ENCODE results near the gene NQO2. TPM values are rescaled to one million over a fixed set of nuclear protein-coding genes. Genes with fewer than 3 reads are reported as not detected.
A peak's percentile ranks its signal among the peaks of the same experiment; 100 is the strongest.

The NQO2 gene
- 30.2 and 34.8 TPM in 2 replicates for total RNA-seq

GRCh38 chr6:2999618-3000557 is at the start of gene NQO2:
NQO2 (plus strand) TSS chr6:2999894; CDS start chr6:3006553, 6,659 bp downstream.
- Mint-ChIP-seq H3K9me3 (no peaks in the 10 kb centered on the region), H3K4me3 (peak within 1 kb of the TSS; percentile 90), H3K27ac (peak within 1 kb of the TSS; percentile 90), H3K27me3 (ENCODE audit: insufficient read depth) (peaks cover 3% of the 10 kb centered on the region), H3K36me3 (ENCODE audit: low read depth) (peaks cover 12% of the 10 kb centered on the region), H3K4me1 (ENCODE audit: low read depth) (peaks cover 38% of the 10 kb centered on the region)
- intact Hi-C loops (cut with micrococcal nuclease): loop anchor here (1.0 to 10.0 kb wide), 10 partner anchors 11 to 1135 kb away; partner anchors contain the start of genes BPHL, ECI2, GMDS and PSMG4
- peak; percentile 83 for DNase-seq (ENCODE audit: low spot score)

GRCh38 chr6:2950713-2951112 is 49.0 kb upstream of the NQO2 start:
- Mint-ChIP-seq H3K27me3 (ENCODE audit: insufficient read depth) (peaks cover 13% of the 10 kb centered on the region), H3K36me3 (ENCODE audit: low read depth) (peaks cover 16% of the 10 kb centered on the region), H3K4me3 (no peak overlapping the region), H3K9me3 (no peaks in the 10 kb centered on the region), H3K27ac (no peak overlapping the region), H3K4me1 (ENCODE audit: low read depth) (peaks cover 21% of the 10 kb centered on the region)
- intact Hi-C loops (cut with micrococcal nuclease): no loop called here
- DNase-seq (ENCODE audit: low spot score): no peak

DNA sequence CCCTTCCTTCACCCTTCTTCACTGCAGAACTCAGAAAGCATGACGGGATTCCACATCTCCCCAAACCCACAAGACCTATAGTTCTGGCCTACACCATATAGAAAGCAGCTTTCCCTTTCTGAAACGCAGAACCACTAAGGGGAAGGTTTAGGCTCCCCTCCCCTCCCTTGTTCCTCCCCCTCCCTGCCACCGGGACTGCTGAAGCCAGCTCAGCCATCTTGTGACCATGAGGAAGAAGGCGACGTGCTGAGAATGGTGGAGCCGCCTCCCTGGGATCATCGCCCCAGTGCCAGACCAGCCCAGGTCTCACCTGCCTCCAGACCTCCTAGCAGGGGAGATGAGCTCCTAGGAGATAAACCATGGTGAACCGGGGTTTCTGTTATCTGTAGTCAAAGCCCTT is 48.0 kb upstream of the NQO2 start:
- intact Hi-C loops (cut with micrococcal nuclease): loop anchor here (1.0 to 2.0 kb wide), 3 partner anchors 11 to 38 kb away; partner anchors contain the start of gene SERPINB6
- no peak for DNase-seq (ENCODE audit: low spot score)
- Mint-ChIP-seq H3K4me1 (ENCODE audit: low read depth) (peaks cover 21% of the 10 kb centered on the region), H3K27ac (no peak overlapping the region), H3K4me3 (no peak overlapping the region), H3K27me3 (ENCODE audit: insufficient read depth) (peaks cover 13% of the 10 kb centered on the region), H3K9me3 (no peaks in the 10 kb centered on the region), H3K36me3 (ENCODE audit: low read depth) (peaks cover 16% of the 10 kb centered on the region)

DNA sequence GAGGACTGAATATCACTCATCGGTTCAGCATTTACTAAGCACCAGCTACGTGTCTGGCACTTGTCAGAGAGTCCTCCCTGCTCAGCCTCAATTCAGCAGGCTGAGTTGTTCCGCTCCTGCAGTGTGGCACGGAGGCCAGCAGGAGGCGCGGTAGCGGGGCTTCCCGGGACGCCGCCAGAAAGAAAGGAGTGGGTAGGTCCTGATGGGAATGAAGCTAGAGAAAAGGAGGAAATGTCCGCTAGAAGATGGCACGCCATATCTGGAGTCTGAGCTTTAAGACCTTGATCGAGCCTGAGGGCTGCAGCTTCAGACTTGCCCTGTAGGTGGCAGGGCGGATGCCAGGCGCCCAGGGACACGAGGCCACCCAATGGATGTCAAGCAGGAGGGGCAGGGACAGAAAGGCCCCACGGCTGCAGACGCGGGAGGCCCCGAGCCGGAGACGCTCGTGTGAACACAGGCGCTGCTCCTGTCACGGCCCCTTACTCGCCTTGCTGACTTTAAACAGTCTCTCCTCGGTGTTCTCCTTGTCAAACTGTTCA is 47.1 kb upstream of the NQO2 start:
- DNase-seq (ENCODE audit: low spot score): peak; percentile 36
- no peak overlapping the region for H3K27ac Mint-ChIP-seq
- H3K27me3 Mint-ChIP-seq (ENCODE audit: insufficient read depth): peaks cover 13% of the 10 kb centered on the region
- peaks cover 16% of the 10 kb centered on the region for H3K36me3 Mint-ChIP-seq (ENCODE audit: low read depth)
- peaks cover 14% of the 10 kb centered on the region for H3K4me1 Mint-ChIP-seq (ENCODE audit: low read depth)
- peak overlapping the region; percentile 4 for H3K4me3 Mint-ChIP-seq
- intact Hi-C loops (cut with micrococcal nuclease): loop anchor here (1.0 to 2.0 kb wide), 3 partner anchors 12 to 37 kb away; partner anchors contain the start of gene SERPINB6
- no peaks in the 10 kb centered on the region for H3K9me3 Mint-ChIP-seq

DNA sequence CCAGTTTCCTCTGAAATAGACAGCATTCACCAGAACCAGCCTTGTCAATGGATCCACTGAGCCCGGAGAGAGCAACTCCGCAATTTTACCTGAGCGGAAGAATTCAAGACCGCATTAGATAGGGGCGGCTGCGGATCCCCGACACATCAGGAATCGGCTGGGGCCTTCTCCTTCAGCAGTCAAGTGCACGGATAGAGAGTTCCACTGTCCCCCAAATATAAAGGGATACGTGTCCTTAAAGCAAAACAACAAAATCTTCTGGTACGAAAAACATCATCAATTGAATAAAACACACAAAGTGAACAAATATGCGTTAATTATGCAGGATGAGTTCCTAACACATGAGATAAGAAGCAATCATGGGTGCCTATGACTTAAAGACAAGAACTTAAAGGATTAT is 46.6 kb upstream of the NQO2 start:
- Mint-ChIP-seq H3K27me3 (ENCODE audit: insufficient read depth) (peaks cover 11% of the 10 kb centered on the region), H3K9me3 (no peaks in the 10 kb centered on the region), H3K4me3 (no peak overlapping the region), H3K27ac (no peak overlapping the region), H3K4me1 (ENCODE audit: low read depth) (peaks cover 13% of the 10 kb centered on the region), H3K36me3 (ENCODE audit: low read depth) (peaks cover 13% of the 10 kb centered on the region)
- no peak for DNase-seq (ENCODE audit: low spot score)
- intact Hi-C loops (cut with micrococcal nuclease): loop anchor here (2.0 kb wide), 1 partner anchor 18 kb away; the partner anchor contains the start of gene SERPINB6

GRCh38 chr6:2956930-2957685 is 42.6 kb upstream of the NQO2 start:
- peaks cover 5% of the 10 kb centered on the region for H3K4me1 Mint-ChIP-seq (ENCODE audit: low read depth)
- no peak for DNase-seq (ENCODE audit: low spot score)
- H3K27me3 Mint-ChIP-seq (ENCODE audit: insufficient read depth): peaks cover 1% of the 10 kb centered on the region
- H3K9me3 Mint-ChIP-seq: no peaks in the 10 kb centered on the region
- intact Hi-C loops (cut with micrococcal nuclease): no loop called here
- no peak overlapping the region for H3K27ac Mint-ChIP-seq
- H3K4me3 Mint-ChIP-seq: no peak overlapping the region
- H3K36me3 Mint-ChIP-seq (ENCODE audit: low read depth): peaks cover 8% of the 10 kb centered on the region

DNA sequence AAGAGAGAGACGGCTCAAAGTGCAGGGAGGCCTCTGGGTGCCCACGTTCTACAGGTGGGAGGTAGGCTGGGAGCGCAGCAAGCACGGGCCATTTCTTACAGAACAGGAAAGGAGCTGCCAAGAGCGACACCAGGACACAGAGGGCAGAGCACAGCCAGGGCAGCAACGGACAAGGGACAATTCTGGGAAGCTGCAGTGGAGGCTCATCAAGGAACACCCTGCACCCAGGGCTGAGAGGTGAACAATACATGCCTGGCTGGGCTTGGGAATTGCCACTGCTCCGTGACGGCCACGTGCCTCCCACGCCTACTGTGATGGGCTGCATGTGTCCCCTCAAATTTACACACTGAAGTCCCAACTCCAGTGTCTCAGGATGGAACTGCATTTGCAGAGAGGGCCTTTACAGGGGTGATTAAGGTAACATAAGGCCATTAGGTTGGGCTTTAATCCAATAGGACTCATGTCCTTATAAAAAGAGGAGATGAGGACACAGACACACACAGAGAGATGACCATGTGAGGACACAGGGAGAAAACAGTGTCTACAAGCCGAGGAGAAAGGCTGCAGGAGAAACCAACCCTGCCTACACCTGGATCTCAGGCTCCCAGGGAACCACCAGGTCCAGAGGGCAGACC is 41.9 kb upstream of the NQO2 start:
- intact Hi-C loops (cut with micrococcal nuclease): no loop called here

GRCh38 chr6:2958331-2958711 is 41.4 kb upstream of the NQO2 start:
- H3K27ac Mint-ChIP-seq: no peak overlapping the region
- no peak for DNase-seq (ENCODE audit: low spot score)
- intact Hi-C loops (cut with micrococcal nuclease): no loop called here

More for the DNA sequence above, 41.9 kb upstream of the NQO2 start:
- Mint-ChIP-seq H3K36me3 (ENCODE audit: low read depth) (peaks cover 8% of the 10 kb centered on the region), H3K27me3 (ENCODE audit: insufficient read depth) (peaks cover 7% of the 10 kb centered on the region), H3K27ac (no peak overlapping the region), H3K4me1 (ENCODE audit: low read depth) (no peaks in the 10 kb centered on the region), H3K9me3 (no peaks in the 10 kb centered on the region), H3K4me3 (no peak overlapping the region)
- DNase-seq (ENCODE audit: low spot score): no peak

DNA sequence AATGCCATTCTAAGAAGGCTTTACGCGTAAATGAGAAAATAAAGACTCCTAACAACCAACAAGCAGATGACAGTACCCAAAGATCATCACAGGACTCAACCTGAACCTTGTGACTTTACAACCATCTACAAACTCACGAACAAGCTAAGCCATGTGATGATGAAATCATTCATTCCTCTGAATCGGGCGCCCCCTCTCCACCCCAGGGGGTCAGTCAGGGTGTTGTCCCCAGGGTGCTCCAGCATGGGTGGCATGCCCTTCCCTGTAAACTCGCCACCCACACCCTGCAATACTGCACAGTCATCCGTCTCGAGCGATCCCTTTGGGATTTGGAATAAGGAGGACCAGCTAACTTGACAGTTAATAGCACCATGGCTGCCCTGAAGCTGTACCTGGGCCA is 40.9 kb upstream of the NQO2 start:
- intact Hi-C loops (cut with micrococcal nuclease): no loop called here
- DNase-seq (ENCODE audit: low spot score): no peak

More at GRCh38 chr6:2958331-2958711, 41.4 kb upstream of the NQO2 start:
- Mint-ChIP-seq H3K4me3 (no peak overlapping the region), H3K27me3 (ENCODE audit: insufficient read depth) (peaks cover 9% of the 10 kb centered on the region), H3K9me3 (no peaks in the 10 kb centered on the region), H3K36me3 (ENCODE audit: low read depth) (peaks cover 5% of the 10 kb centered on the region), H3K4me1 (ENCODE audit: low read depth) (no peaks in the 10 kb centered on the region)

GRCh38 chr6:2959909-2960719 is 39.6 kb upstream of the NQO2 start:
- H3K9me3 Mint-ChIP-seq: no peaks in the 10 kb centered on the region
- no peak overlapping the region for H3K27ac Mint-ChIP-seq
- peaks cover 9% of the 10 kb centered on the region for H3K27me3 Mint-ChIP-seq (ENCODE audit: insufficient read depth)
- H3K4me1 Mint-ChIP-seq (ENCODE audit: low read depth): no peaks in the 10 kb centered on the region
- H3K4me3 Mint-ChIP-seq: no peak overlapping the region
- DNase-seq (ENCODE audit: low spot score): no peak
- peaks cover 3% of the 10 kb centered on the region for H3K36me3 Mint-ChIP-seq (ENCODE audit: low read depth)
- intact Hi-C loops (cut with micrococcal nuclease): no loop called here

More for the DNA sequence above, 40.9 kb upstream of the NQO2 start:
- peaks cover 5% of the 10 kb centered on the region for H3K36me3 Mint-ChIP-seq (ENCODE audit: low read depth)
- H3K27ac Mint-ChIP-seq: no peak overlapping the region
- H3K4me1 Mint-ChIP-seq (ENCODE audit: low read depth): no peaks in the 10 kb centered on the region
- H3K4me3 Mint-ChIP-seq: no peak overlapping the region
- H3K27me3 Mint-ChIP-seq (ENCODE audit: insufficient read depth): peaks cover 9% of the 10 kb centered on the region
- no peaks in the 10 kb centered on the region for H3K9me3 Mint-ChIP-seq

GRCh38 chr6:2960935-2961334 is 38.8 kb upstream of the NQO2 start:
- DNase-seq (ENCODE audit: low spot score): no peak
- Mint-ChIP-seq H3K36me3 (ENCODE audit: low read depth) (peaks cover 3% of the 10 kb centered on the region), H3K27ac (no peak overlapping the region)

GRCh38 chr6:2961506-2961905 is 38.2 kb upstream of the NQO2 start:
- H3K4me1 Mint-ChIP-seq (ENCODE audit: low read depth): no peaks in the 10 kb centered on the region
- peaks cover 12% of the 10 kb centered on the region for H3K27me3 Mint-ChIP-seq (ENCODE audit: insufficient read depth)
- H3K36me3 Mint-ChIP-seq (ENCODE audit: low read depth): peaks cover 3% of the 10 kb centered on the region
- no peak overlapping the region for H3K4me3 Mint-ChIP-seq
- intact Hi-C loops (cut with micrococcal nuclease): no loop called here
- no peaks in the 10 kb centered on the region for H3K9me3 Mint-ChIP-seq
- no peak for DNase-seq (ENCODE audit: low spot score)
- no peak overlapping the region for H3K27ac Mint-ChIP-seq

More at GRCh38 chr6:2960935-2961334, 38.8 kb upstream of the NQO2 start:
- H3K9me3 Mint-ChIP-seq: no peaks in the 10 kb centered on the region
- peaks cover 9% of the 10 kb centered on the region for H3K27me3 Mint-ChIP-seq (ENCODE audit: insufficient read depth)
- H3K4me3 Mint-ChIP-seq: no peak overlapping the region
- intact Hi-C loops (cut with micrococcal nuclease): no loop called here
- H3K4me1 Mint-ChIP-seq (ENCODE audit: low read depth): no peaks in the 10 kb centered on the region

Data from activated T-helper 1 cell treated with anti-CD3 and anti-CD28 coated beads, Interleukin-12 subunit alpha, Interleukin-12 subunit beta, Interleukin-2, Interleukin-4 antibody, amounts not matched to agents 30 ng/mL and 10 ng/mL and 1 ng/mL, durations not matched to agents 14 hours and 24 hours and 36 hours (primary cell).